Measurements from ENCODE around the gene RBM42.

- TF ChIP-seq CTCF (IDR thresholded peaks at IDR 0.05), result no peak
- no peak for TF ChIP-seq POLR2A (IDR thresholded peaks at IDR 0.05)
Measured at GRCh38 chr19:35587321-35587720, 41.5 kb upstream of the RBM42 start.
